Natural killer cell (primary cell): ENCODE measurements around the gene FRS2. TPM values are rescaled to one million over a fixed set of nuclear protein-coding genes. Genes with fewer than 3 reads are reported as not detected.

Experiments
- ATAC-seq, 3 donors: fragments of 150-1000 bp in 2 of 3; fragments of 200-7000 bp in 1 of 3; cut with Tn5 transposase; 1 replicate in 1 of 3; 2 replicates in 2 of 3; pipeline ENCODE4 v1.10.0; 2021; ENCODE audit warnings: mild to moderate bottlenecking in 2 of 3, moderate library complexity in 2 of 3
- DNase-seq, 2 donors: peaks; one replicate each; pipeline versions ENCODE4 v3.0.0 to v3.0.0-alpha.2; 2013 to 2021; ENCODE audit warnings: mixed read lengths in 1 of 2
- H3K27ac ChIP-seq: one replicate; pipeline ENCODE4 v1.5.1; 2013; ENCODE audit warnings: mild to moderate bottlenecking, low read length
- H3K27me3 ChIP-seq: one replicate; pipeline ENCODE4 v1.6.1; 2013; ENCODE audit warnings: low read length; ENCODE audit not compliant: control insufficient read depth, insufficient read depth
- H3K36me3 ChIP-seq: one replicate; pipeline ENCODE4 v1.6.1; 2013; ENCODE audit warnings: low read length; ENCODE audit not compliant: control insufficient read depth, insufficient read depth
- H3K4me1 ChIP-seq: one replicate; pipeline ENCODE4 v1.6.1; 2013; ENCODE audit warnings: low read length; ENCODE audit not compliant: control insufficient read depth, insufficient read depth
- H3K4me3 ChIP-seq: one replicate; pipeline ENCODE4 v1.5.1; 2013; ENCODE audit warnings: low read length
- H3K9me3 ChIP-seq: one replicate; pipeline ENCODE4 v1.6.1; 2013; ENCODE audit warnings: low read length; ENCODE audit not compliant: control insufficient read depth, insufficient read depth
- H3K27ac Mint-ChIP-seq, 2 donors: one replicate each; pipeline ENCODE4 v1.8.0; 2022; ENCODE audit warnings: mild to moderate bottlenecking in 2 of 2, mixed read lengths in 2 of 2, moderate library complexity in 1 of 2
- H3K27me3 Mint-ChIP-seq, 2 donors: one replicate each; pipeline ENCODE4 v1.8.0; 2022; ENCODE audit warnings: low read depth in 2 of 2, mixed read lengths in 2 of 2
- H3K36me3 Mint-ChIP-seq: one replicate; pipeline ENCODE4 v1.8.0; 2022; ENCODE audit warnings: mixed read lengths
- H3K4me1 Mint-ChIP-seq, 2 donors: one replicate each; pipeline ENCODE4 v1.8.0; 2022; ENCODE audit warnings: mixed read lengths in 2 of 2
- H3K4me3 Mint-ChIP-seq: one replicate; pipeline ENCODE4 v1.8.0; 2022; ENCODE audit warnings: mild to moderate bottlenecking, moderate library complexity, mixed read lengths
- H3K9me3 Mint-ChIP-seq, 2 donors: one replicate each; pipeline ENCODE4 v1.8.0; 2022; ENCODE audit warnings: mixed read lengths in 2 of 2
- WGBS: methylation state at CpG from one replicate; pipeline ENCODE4 v1.1.7; 2013; ENCODE audit warnings: missing lambda C conversion rate; ENCODE audit not compliant: insufficient coverage; 5-methylcytosine and 5-hydroxymethylcytosine counted together
- intact Hi-C: fragments of 100-400 bp; cut with micrococcal nuclease; formaldehyde crosslinking; loops from one replicate; pipeline ENCODE4 v1.14.2; 2022
- total RNA-seq, 4 donors: library from RNA; stranded (reverse); fragments of 120-200 nt in 1 of 4; gene quantifications; one replicate each; pipeline versions ENCODE4 v1.2.3 to v1.2.4, GENCODE V29; 2013 to 2022
- TF ChIP-seq, protein P1 (sequence below): fragments of 200-600 bp; IDR thresholded peaks from one replicate; pipeline ENCODE4 v1.8.0; 2022; ENCODE audit warnings: antibody characterized with exemption

Gene FRS2
- total RNA-seq, 3 donors from 2014 or later (not counting 1 experiment from before 2014, with no cell fraction given): 25.6 to 33.8 (median 28.2) TPM

DNA sequence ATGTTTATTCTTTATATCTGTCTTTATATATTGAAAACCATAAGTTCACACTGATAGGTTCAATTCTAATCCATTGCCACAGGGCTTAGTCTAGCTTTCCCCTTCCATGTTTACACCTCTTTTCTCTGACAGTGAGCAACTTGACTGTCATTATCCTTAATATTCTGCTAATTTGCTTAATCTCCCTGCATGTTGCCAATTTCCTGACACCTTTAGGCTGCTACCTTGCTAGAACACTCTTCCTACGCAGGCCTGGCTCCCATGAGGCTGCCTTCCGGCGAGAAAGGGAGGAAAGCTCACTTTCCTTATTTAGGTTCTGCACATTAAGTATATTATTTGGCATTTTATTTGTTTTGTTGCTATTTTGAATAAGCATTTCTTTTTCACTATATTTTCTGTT, 12.8 kb upstream of the FRS2 start:
- no peak overlapping the region for H3K4me3 Mint-ChIP-seq
- H3K27ac Mint-ChIP-seq: no peak overlapping the region
- no peaks in the 10 kb centered on the region for H3K4me1 Mint-ChIP-seq
- H3K27me3 ChIP-seq: no peaks in the 10 kb centered on the region
- no peak overlapping the region for H3K4me3 ChIP-seq
- intact Hi-C loops: no loop called here
- H3K36me3 Mint-ChIP-seq: no peaks in the 10 kb centered on the region
- H3K4me1 ChIP-seq: no peaks in the 10 kb centered on the region
- no peak for ATAC-seq
- peaks cover 7 to 10% of the 10 kb centered on the region in 2 donors for H3K27me3 Mint-ChIP-seq
- no peak for DNase-seq
- TF ChIP-seq, protein P1, sequence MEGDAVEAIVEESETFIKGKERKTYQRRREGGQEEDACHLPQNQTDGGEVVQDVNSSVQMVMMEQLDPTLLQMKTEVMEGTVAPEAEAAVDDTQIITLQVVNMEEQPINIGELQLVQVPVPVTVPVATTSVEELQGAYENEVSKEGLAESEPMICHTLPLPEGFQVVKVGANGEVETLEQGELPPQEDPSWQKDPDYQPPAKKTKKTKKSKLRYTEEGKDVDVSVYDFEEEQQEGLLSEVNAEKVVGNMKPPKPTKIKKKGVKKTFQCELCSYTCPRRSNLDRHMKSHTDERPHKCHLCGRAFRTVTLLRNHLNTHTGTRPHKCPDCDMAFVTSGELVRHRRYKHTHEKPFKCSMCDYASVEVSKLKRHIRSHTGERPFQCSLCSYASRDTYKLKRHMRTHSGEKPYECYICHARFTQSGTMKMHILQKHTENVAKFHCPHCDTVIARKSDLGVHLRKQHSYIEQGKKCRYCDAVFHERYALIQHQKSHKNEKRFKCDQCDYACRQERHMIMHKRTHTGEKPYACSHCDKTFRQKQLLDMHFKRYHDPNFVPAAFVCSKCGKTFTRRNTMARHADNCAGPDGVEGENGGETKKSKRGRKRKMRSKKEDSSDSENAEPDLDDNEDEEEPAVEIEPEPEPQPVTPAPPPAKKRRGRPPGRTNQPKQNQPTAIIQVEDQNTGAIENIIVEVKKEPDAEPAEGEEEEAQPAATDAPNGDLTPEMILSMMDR: no peak
- no peaks in the 10 kb centered on the region for H3K36me3 ChIP-seq
- H3K9me3 ChIP-seq: no peaks in the 10 kb centered on the region
- no peaks in the 10 kb centered on the region for H3K9me3 Mint-ChIP-seq
- WGBS: 95% methylated on average over 3 of the region's 3 CpGs
- H3K27ac ChIP-seq: no peak overlapping the region

DNA sequence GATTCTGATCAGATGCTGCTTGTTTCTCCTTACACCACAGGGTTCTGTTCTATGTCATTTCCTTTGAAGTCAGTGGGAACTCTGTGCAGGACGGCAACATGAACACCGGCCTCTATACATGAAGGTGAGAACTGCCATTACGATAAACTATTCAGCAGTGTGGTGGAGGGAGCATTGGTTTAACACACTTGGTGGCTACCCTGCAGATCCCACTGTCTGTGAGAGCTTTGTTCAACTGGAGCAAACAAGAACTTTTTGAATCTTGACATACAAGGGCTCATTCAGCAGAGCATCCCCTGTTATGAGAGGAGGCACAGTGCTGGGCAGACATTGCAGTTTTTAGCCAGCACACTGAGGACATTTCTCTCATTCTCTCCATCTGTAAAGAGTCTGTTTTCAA, 10.7 kb upstream of the FRS2 start:
- intact Hi-C loops: no loop called here
- Histone ChIP-seq H3K9me3 (no peaks in the 10 kb centered on the region), H3K4me3 (no peak overlapping the region), H3K4me1 (no peaks in the 10 kb centered on the region), H3K27ac (no peak overlapping the region), H3K27me3 (no peaks in the 10 kb centered on the region), H3K36me3 (no peaks in the 10 kb centered on the region)
- H3K4me1 Mint-ChIP-seq: no peaks in the 10 kb centered on the region
- no peak overlapping the region for H3K27ac Mint-ChIP-seq
- 85% methylated on average over 3 of the region's 3 CpGs for WGBS
- H3K27me3 Mint-ChIP-seq: peaks cover 0 to 10% of the 10 kb centered on the region in 2 donors
- no peak for DNase-seq
- H3K4me3 Mint-ChIP-seq: no peak overlapping the region
- TF ChIP-seq, protein P1: no peak
- H3K9me3 Mint-ChIP-seq: no peaks in the 10 kb centered on the region
- no peak for ATAC-seq
- no peaks in the 10 kb centered on the region for H3K36me3 Mint-ChIP-seq

DNA sequence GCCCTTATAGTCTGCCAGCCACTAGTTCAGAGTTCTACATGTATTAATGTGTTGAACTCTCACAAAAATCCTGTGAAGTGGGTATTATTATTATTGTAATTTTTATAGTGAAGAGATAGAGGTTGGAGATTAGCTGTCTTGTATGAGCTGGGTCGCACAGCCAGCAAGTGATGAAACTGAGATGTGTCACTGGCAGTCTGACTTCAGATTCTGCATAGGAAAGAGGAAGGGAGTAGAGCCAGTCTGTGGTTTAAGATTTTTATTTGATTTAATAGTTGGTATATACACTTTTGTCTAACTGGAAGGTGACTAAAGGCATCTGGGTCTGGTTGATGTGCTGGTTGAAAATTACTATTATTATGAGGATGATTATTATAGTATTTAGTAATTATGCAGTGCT, 5.8 kb upstream of the FRS2 start:
- Histone ChIP-seq H3K27me3 (no peaks in the 10 kb centered on the region), H3K4me3 (no peak overlapping the region), H3K9me3 (no peaks in the 10 kb centered on the region), H3K4me1 (peaks cover 4% of the 10 kb centered on the region), H3K36me3 (no peaks in the 10 kb centered on the region), H3K27ac (no peak overlapping the region)
- DNase-seq (no peak), ATAC-seq (no peak)
- TF ChIP-seq, protein P1: no peak
- no peaks in the 10 kb centered on the region for H3K36me3 Mint-ChIP-seq
- H3K9me3 Mint-ChIP-seq: no peaks in the 10 kb centered on the region
- intact Hi-C loops: no loop called here
- H3K27me3 Mint-ChIP-seq: peaks cover 0 to 8% of the 10 kb centered on the region in 2 donors
- H3K27ac Mint-ChIP-seq: no peak overlapping the region
- no peaks in the 10 kb centered on the region for H3K4me1 Mint-ChIP-seq
- H3K4me3 Mint-ChIP-seq: no peak overlapping the region
- WGBS: 44% methylated on average over 1 of the region's 1 CpG

DNA sequence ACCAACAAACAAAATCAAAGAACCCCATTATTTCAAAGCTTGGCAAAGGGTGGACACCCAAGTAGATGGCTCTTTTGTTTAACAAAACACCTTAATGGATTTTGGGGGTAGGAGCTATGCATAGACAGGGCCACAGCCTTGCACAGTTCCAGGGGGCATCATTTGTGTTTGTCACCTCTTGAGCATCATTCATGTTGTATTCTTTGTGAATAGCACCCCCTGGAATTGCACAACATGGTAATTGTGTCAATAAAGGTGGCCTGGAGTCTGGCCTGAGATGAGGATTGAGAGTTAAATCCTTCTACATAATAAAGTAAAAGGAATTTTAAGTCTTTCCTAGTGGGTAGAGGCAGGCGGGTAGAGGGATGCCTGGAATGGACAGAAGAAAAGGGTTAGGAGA, 3.3 kb upstream of the FRS2 start:
- Mint-ChIP-seq H3K27me3 (peaks cover 0 to 8% of the 10 kb centered on the region in 2 donors), H3K4me3 (no peak overlapping the region), H3K4me1 (peaks cover 11 to 12% of the 10 kb centered on the region in 2 donors), H3K9me3 (no peaks in the 10 kb centered on the region), H3K36me3 (no peaks in the 10 kb centered on the region), H3K27ac (no peak overlapping the region)
- TF ChIP-seq, protein P1: no peak
- H3K27me3 ChIP-seq: no peaks in the 10 kb centered on the region
- 100% methylated on average over 1 of the region's 1 CpG for WGBS
- intact Hi-C loops: no loop called here
- H3K27ac ChIP-seq: peak overlapping the region; percentile 3
- DNase-seq: no peak
- H3K4me1 ChIP-seq: peaks cover 13% of the 10 kb centered on the region
- H3K4me3 ChIP-seq: no peak overlapping the region
- ATAC-seq: no peak
- H3K36me3 ChIP-seq: no peaks in the 10 kb centered on the region
- no peaks in the 10 kb centered on the region for H3K9me3 ChIP-seq
